Breast epithelium (tissue), 4 donors: ENCODE results near the gene PAQR4. TPM values are rescaled to one million over a fixed set of nuclear protein-coding genes. Genes with fewer than 3 reads are reported as not detected.

Source experiments
- DNase-seq, 2 donors: peaks; one replicate each; pipeline ENCODE4 v3.0.0-alpha.2; 2019; ENCODE audit warnings: low spot score in 2 of 2
- H3K27ac ChIP-seq, 2 donors: fragments of 200-600 bp; sonication (generic) in 1 of 2; one replicate each; pipeline ENCODE4 v1.5.1; 2016 to 2019; ENCODE audit warnings: mild to moderate bottlenecking in 1 of 2
- H3K27me3 ChIP-seq, 2 donors: fragments of 200-600 bp; sonication (generic) in 1 of 2; one replicate each; pipeline versions ENCODE4 v1.5.1 to v1.6.0; 2017 to 2019; ENCODE audit warnings: control low read depth in 1 of 2, mild to moderate bottlenecking in 1 of 2
- H3K36me3 ChIP-seq: fragments of 200-600 bp; one replicate; pipeline ENCODE4 v1.5.1; 2019
- H3K4me1 ChIP-seq, 2 donors: fragments of 200-600 bp; sonication (generic); one replicate each; pipeline ENCODE4 v1.5.1; 2016 to 2019; ENCODE audit warnings: control low read depth in 1 of 2
- H3K4me3 ChIP-seq, 3 donors: fragments of 200-600 bp; sonication (generic); 1 replicate in 2 of 3; 2 replicates in 1 of 3; pipeline ENCODE4 v1.5.1; 2016 to 2019; ENCODE audit warnings: mild to moderate bottlenecking in 3 of 3, moderate library complexity in 2 of 3
- H3K9me3 ChIP-seq, 2 donors: fragments of 200-600 bp; sonication (generic) in 1 of 2; one replicate each; pipeline ENCODE4 v1.5.1; 2016 to 2019; ENCODE audit warnings: control low read depth in 1 of 2
- POLR2A ChIP-seq: fragments of 450-650 bp; IDR thresholded peaks from one replicate; pipeline ENCODE4 v1.6.1; 2016; ENCODE audit warnings: antibody characterized with exemption, mild to moderate bottlenecking, moderate library complexity
- POLR2AphosphoS5 ChIP-seq, 3 donors: sonication (generic); formaldehyde crosslinking; IDR thresholded peaks; one replicate each; pipeline ENCODE4 v1.6.1; 2017; ENCODE audit warnings: antibody characterized with exemption in 3 of 3
- intact Hi-C: fragments of 100-400 bp; cut with DNase I; formaldehyde crosslinking; loops from one replicate; pipeline ENCODE4 v1.15.1; 2023; ENCODE audit warnings: low total_unique reads
- total RNA-seq, 3 donors: library from RNA; depleted of rRNA; stranded (reverse); fragments of >200 nt; gene quantifications; one replicate each; pipeline ENCODE4 v1.1.0, GENCODE V29; 2016
- TF ChIP-seq, protein P1 (sequence below), 3 donors: fragments of 450-650 bp; IDR thresholded peaks; one replicate each; pipeline ENCODE4 v1.5.1; 2016 to 2017; ENCODE audit warnings: antibody characterized with exemption in 3 of 3, mild to moderate bottlenecking in 3 of 3, moderate library complexity in 3 of 3

Gene PAQR4
- total RNA-seq, 3 donors from 2014 or later = 2.0 to 4.0 (median 3.7) TPM

DNA sequence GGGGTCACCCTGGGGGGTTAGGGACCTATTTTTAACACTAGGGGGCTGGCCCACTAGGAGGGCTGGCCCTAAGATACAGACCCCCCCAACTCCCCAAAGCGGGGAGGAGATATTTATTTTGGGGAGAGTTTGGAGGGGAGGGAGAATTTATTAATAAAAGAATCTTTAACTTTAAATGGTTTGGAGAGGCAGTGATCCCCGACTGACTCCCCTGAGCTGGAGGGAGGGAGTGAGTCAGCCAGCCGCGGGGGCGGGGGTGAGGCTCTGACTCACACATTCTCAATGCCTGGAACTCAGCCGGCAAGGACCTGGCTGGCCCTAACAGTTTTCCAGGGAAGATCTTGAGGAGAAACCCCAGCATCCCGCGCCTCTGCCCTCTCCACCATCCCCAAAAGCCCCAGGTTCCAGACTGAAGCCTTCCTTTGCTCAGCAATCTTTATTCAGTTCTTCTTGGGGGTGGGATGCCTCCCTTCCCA lies 53.1 kb downstream of the PAQR4 start:
- H3K36me3 ChIP-seq = no peaks in the 10 kb centered on the region
- H3K4me1 ChIP-seq = peaks cover 15 to 16% of the 10 kb centered on the region in 2 donors
- peaks cover 3 to 10% of the 10 kb centered on the region in 2 donors for H3K27me3 ChIP-seq
- peak overlapping the region; percentile 52 to 88 (median 70) for H3K4me3 ChIP-seq
- peak; percentile 92 to 96 for DNase-seq
- intact Hi-C loops = no loop called here
- peak overlapping the region; percentile 96 to 98 for H3K27ac ChIP-seq
- H3K9me3 ChIP-seq = no peaks in the 10 kb centered on the region
- TF ChIP-seq POLR2AphosphoS5 (IDR thresholded peaks at IDR 0.05) (peak; percentile 65 to 80 (median 68)), POLR2A (no peak)
- TF ChIP-seq, protein P1, sequence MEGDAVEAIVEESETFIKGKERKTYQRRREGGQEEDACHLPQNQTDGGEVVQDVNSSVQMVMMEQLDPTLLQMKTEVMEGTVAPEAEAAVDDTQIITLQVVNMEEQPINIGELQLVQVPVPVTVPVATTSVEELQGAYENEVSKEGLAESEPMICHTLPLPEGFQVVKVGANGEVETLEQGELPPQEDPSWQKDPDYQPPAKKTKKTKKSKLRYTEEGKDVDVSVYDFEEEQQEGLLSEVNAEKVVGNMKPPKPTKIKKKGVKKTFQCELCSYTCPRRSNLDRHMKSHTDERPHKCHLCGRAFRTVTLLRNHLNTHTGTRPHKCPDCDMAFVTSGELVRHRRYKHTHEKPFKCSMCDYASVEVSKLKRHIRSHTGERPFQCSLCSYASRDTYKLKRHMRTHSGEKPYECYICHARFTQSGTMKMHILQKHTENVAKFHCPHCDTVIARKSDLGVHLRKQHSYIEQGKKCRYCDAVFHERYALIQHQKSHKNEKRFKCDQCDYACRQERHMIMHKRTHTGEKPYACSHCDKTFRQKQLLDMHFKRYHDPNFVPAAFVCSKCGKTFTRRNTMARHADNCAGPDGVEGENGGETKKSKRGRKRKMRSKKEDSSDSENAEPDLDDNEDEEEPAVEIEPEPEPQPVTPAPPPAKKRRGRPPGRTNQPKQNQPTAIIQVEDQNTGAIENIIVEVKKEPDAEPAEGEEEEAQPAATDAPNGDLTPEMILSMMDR (IDR thresholded peaks at IDR 0.05) = peak in 1 of 3 donors; percentile 13

DNA sequence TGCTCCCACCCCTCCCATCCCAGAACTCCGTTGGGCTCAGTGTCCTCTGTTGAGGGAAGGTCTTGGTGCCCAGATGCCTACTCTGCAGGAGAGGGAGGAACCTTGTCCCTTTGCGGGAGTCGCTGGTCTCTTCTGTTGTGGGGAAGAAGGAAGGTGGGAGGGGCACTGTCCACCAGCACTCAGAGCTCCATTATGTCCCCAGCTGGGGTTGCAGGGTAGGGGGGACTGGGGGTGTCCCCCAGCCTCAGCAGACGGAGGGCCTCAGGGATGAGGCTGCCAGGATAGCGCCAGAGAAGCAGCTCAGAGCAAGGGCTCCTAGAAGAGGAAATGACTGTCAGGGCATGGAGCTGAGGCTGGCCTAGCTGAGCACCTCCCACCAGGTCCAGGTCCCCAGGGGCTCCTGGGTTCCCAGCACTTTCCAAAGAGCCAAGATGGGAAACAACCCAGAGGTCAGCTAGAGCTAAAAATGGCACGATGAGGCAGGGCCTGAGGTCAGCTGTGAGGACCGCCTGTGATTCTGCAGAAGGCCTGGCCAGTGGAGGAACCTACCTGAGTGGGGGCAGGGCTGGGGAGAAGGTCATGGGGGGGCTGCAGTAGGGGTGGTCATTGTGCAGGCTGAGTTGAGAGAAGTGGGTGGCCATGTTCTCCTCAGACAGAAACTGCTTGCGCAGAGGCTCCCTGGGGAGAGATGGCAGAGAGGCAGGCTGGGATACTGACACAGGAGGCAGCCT lies 53.7 kb downstream of the PAQR4 start:
- no peaks in the 10 kb centered on the region for H3K9me3 ChIP-seq
- H3K27ac ChIP-seq = peak overlapping the region; percentile 96 to 98
- no peak for DNase-seq
- intact Hi-C loops = no loop called here
- TF ChIP-seq POLR2AphosphoS5 (IDR thresholded peaks at IDR 0.05) (no peak), POLR2A (no peak)
- TF ChIP-seq, protein P1 (IDR thresholded peaks at IDR 0.05) = no peak
- H3K4me1 ChIP-seq = peaks cover 15 to 16% of the 10 kb centered on the region in 2 donors
- peaks cover 3 to 5% of the 10 kb centered on the region in 2 donors for H3K27me3 ChIP-seq
- H3K36me3 ChIP-seq = no peaks in the 10 kb centered on the region
- peak overlapping the region; percentile 68 to 88 (median 70) for H3K4me3 ChIP-seq

Other genes starting within 250 kb of the PAQR4 start
- gene PRSS27, start 249.1 kb upstream of the PAQR4 start, total RNA-seq = under 1 TPM in 1 of 3 donors, not detected in 2; 0.29 TPM
- gene SRRM2, start 216.7 kb upstream of the PAQR4 start, total RNA-seq = 100 to 1,000 TPM; 229 to 416 (median 388) TPM
- 100 to 1,000 TPM; 147 to 292 (median 230) TPM for gene ELOB, start 192.1 kb upstream of the PAQR4 start, total RNA-seq
- gene PRSS33, start 181.8 kb upstream of the PAQR4 start, total RNA-seq = not detected
- gene PRSS41, start 170.9 kb upstream of the PAQR4 start, total RNA-seq = not detected
- 1 to 10 TPM in 2 of 3 donors, not detected in 1; 2.9 to 4.9 TPM for gene PRSS21, start 152.1 kb upstream of the PAQR4 start, total RNA-seq
- gene ZG16B, start 139.0 kb upstream of the PAQR4 start, total RNA-seq = 10 to 100 TPM in 2 of 3 donors, not detected in 1; 24.6 to 46.5 TPM
- gene PRSS22, start 111.2 kb upstream of the PAQR4 start, total RNA-seq = 10 to 100 TPM in 2 of 3 donors, not detected in 1; 13.6 to 18.7 TPM
- gene FLYWCH2, start 86.1 kb upstream of the PAQR4 start, total RNA-seq = 10 to 100 TPM; 36.0 to 49.2 (median 47.9) TPM
- 10 to 100 TPM; 28.0 to 30.9 (median 28.2) TPM for gene FLYWCH1, start 57.4 kb upstream of the PAQR4 start, total RNA-seq
- gene KREMEN2, start 5.1 kb upstream of the PAQR4 start, total RNA-seq = under 1 TPM in 1 of 3 donors, not detected in 2; 0.33 TPM
- 1 to 10 TPM in 1 of 3 donors, under 1 TPM in 2; 0.66 to 1.4 (median 0.73) TPM for gene PKMYT1, start 11.1 kb downstream of the PAQR4 start, total RNA-seq
- under 1 TPM in 1 of 3 donors, not detected in 2; 0.15 TPM for gene CLDN9, start 43.6 kb downstream of the PAQR4 start, total RNA-seq
- gene CLDN6, start 48.8 kb downstream of the PAQR4 start, total RNA-seq = not detected
- gene TNFRSF12A, start 51.0 kb downstream of the PAQR4 start, total RNA-seq = 10 to 100 TPM in 2 of 3 donors, 1 to 10 TPM in 1; 6.9 to 74.1 (median 36.7) TPM
- gene HCFC1R1, start 54.6 kb downstream of the PAQR4 start, total RNA-seq = 10 to 100 TPM in 2 of 3 donors, 1 to 10 TPM in 1; 8.8 to 26.5 (median 17.3) TPM
- 10 to 100 TPM; 15.5 to 26.1 (median 18.4) TPM for gene THOC6, start 54.7 kb downstream of the PAQR4 start, total RNA-seq
- gene BICDL2, start 67.6 kb downstream of the PAQR4 start, total RNA-seq = 10 to 100 TPM in 2 of 3 donors, not detected in 1; 31.5 to 50.1 TPM
- 1 to 10 TPM in 1 of 3 donors, under 1 TPM in 2; 0.59 to 1.1 (median 0.98) TPM for gene MMP25, start 77.2 kb downstream of the PAQR4 start, total RNA-seq
- 10 to 100 TPM in 2 of 3 donors, 1 to 10 TPM in 1; 9.1 to 17.0 (median 12.0) TPM for gene IL32, start 96.3 kb downstream of the PAQR4 start, total RNA-seq
- gene ZSCAN10, start 129.9 kb downstream of the PAQR4 start, total RNA-seq = not detected
- gene ZNF205, start 143.2 kb downstream of the PAQR4 start, total RNA-seq = 10 to 100 TPM; 12.5 to 18.9 (median 13.4) TPM
- 1 to 10 TPM; 4.0 to 5.6 (median 5.6) TPM for gene ZNF213, start 165.7 kb downstream of the PAQR4 start, total RNA-seq
- not detected for gene OR1F1, start 218.9 kb downstream of the PAQR4 start, total RNA-seq